GM23338 (cell line): ENCODE results near the gene BMX. TPM values are rescaled to one million over a fixed set of nuclear protein-coding genes. Genes with fewer than 3 reads are reported as not detected.

Experiments
- ATAC-seq: fragments of 200-7000 bp; cut with Tn5 transposase; 3 replicates; pipeline ENCODE4 v1.9.1; 2020
- DNase-seq: peaks from one replicate; pipeline ENCODE4 v3.0.0-alpha.2; 2015; ENCODE audit warnings: low spot score
- H2AFZ ChIP-seq: fragments of 200-600 bp; sonication (generic); 2 replicates; pipeline ENCODE4 v1.8.0; 2016; ENCODE audit warnings: antibody characterized with exemption, mild to moderate bottlenecking, moderate library complexity
- H3F3A ChIP-seq: fragments of 200-600 bp; sonication (generic); replicated peaks from 2 replicates; pipeline ENCODE4 v1.8.0; 2017; ENCODE audit warnings: antibody characterized with exemption, mixed run types, low read depth
- H3K27ac ChIP-seq: fragments of 200-600 bp; sonication (generic); 2 replicates; pipeline ENCODE4 v1.6.1; 2016; ENCODE audit warnings: low read depth
- H3K27me3 ChIP-seq: fragments of 200-600 bp; sonication (generic); 2 replicates; pipeline ENCODE4 v1.8.0; 2016; ENCODE audit warnings: mild to moderate bottlenecking, mixed run types, moderate library complexity; ENCODE audit not compliant: insufficient read depth
- H3K36me3 ChIP-seq: fragments of 200-600 bp; sonication (generic); 2 replicates; pipeline ENCODE4 v1.8.0; 2016; ENCODE audit warnings: mild to moderate bottlenecking; ENCODE audit not compliant: insufficient read depth
- H3K4me1 ChIP-seq: fragments of 200-600 bp; sonication (generic); 2 replicates; pipeline ENCODE4 v1.8.0; 2016; ENCODE audit warnings: mild to moderate bottlenecking, moderate library complexity; ENCODE audit not compliant: insufficient read depth
- H3K4me2 ChIP-seq: fragments of 200-600 bp; sonication (generic); 2 replicates; pipeline ENCODE4 v1.7.1; 2017; ENCODE audit warnings: mixed run types
- H3K4me3 ChIP-seq: fragments of 200-600 bp; sonication (generic); 2 replicates; pipeline ENCODE4 v1.6.1; 2016; ENCODE audit warnings: mixed run types
- H3K79me2 ChIP-seq: fragments of 200-600 bp; sonication (generic); replicated peaks from 2 replicates; pipeline ENCODE4 v1.8.0; 2017; ENCODE audit warnings: mild to moderate bottlenecking; ENCODE audit not compliant: insufficient read depth
- H3K9me2 ChIP-seq: fragments of 200-600 bp; sonication (generic); 2 replicates; pipeline ENCODE4 v1.8.0; 2017; ENCODE audit not compliant: insufficient read depth
- H4K20me1 ChIP-seq: fragments of 200-600 bp; sonication (generic); replicated peaks from 2 replicates; pipeline ENCODE4 v1.8.0; 2017; ENCODE audit warnings: mild to moderate bottlenecking; ENCODE audit not compliant: insufficient read depth
- H3K27ac Mint-ChIP-seq: 2 replicates; pipeline ENCODE4 v1.8.0; 2020; ENCODE audit warnings: inconsistent platforms, mild to moderate bottlenecking, moderate library complexity, mixed read lengths
- H3K27me3 Mint-ChIP-seq: 3 replicates; pipeline ENCODE4 v1.8.0; 2022; ENCODE audit warnings: low read depth, mild to moderate bottlenecking, moderate library complexity, mixed read lengths, inconsistent platforms; ENCODE audit not compliant: insufficient read depth, poor library complexity
- H3K36me3 Mint-ChIP-seq: 3 replicates; pipeline ENCODE4 v1.8.0; 2021; ENCODE audit warnings: low read depth, mild to moderate bottlenecking, inconsistent platforms, moderate library complexity, mixed read lengths
- H3K4me1 Mint-ChIP-seq: 3 replicates; pipeline ENCODE4 v1.8.0; 2020; ENCODE audit warnings: mild to moderate bottlenecking, inconsistent platforms, mixed read lengths
- H3K4me3 Mint-ChIP-seq: 3 replicates; pipeline ENCODE4 v1.8.0; 2021; ENCODE audit warnings: moderate library complexity, mild to moderate bottlenecking, inconsistent platforms, mixed read lengths
- H3K9me3 Mint-ChIP-seq: 3 replicates; pipeline ENCODE4 v1.8.0; 2020; ENCODE audit warnings: moderate library complexity, mild to moderate bottlenecking, inconsistent platforms, mixed read lengths
- CREB1 ChIP-seq: fragments of 250-450 bp; sonication (Bioruptor Pico); IDR thresholded peaks from 2 replicates; pipeline ENCODE4 v1.5.0; 2020; ENCODE audit warnings: low read depth, mild to moderate bottlenecking, moderate library complexity
- ETS1 ChIP-seq: IDR thresholded peaks from 2 replicates; pipeline ENCODE4 v1.6.1; 2016; ENCODE audit warnings: antibody characterized with exemption
- EZH2 ChIP-seq: fragments of 200-600 bp; sonication (generic); IDR thresholded peaks from one replicate; pipeline ENCODE4 v1.8.0; 2017; ENCODE audit warnings: antibody characterized with exemption, mild to moderate bottlenecking, low read depth; ENCODE audit not compliant: unreplicated experiment
- EZH2phosphoT487 ChIP-seq: fragments of 200-600 bp; sonication (generic); IDR thresholded peaks from one replicate; pipeline ENCODE4 v1.8.1; 2018; ENCODE audit warnings: antibody characterized with exemption; ENCODE audit not compliant: unreplicated experiment
- JUNB ChIP-seq: IDR thresholded peaks from one replicate; pipeline ENCODE4 v1.6.1; 2016; ENCODE audit warnings: antibody characterized with exemption; ENCODE audit not compliant: unreplicated experiment
- NANOG ChIP-seq: IDR thresholded peaks from 2 replicates; pipeline ENCODE4 v1.6.1; 2016; ENCODE audit warnings: antibody characterized with exemption, borderline replicate concordance
- POLR2AphosphoS5 ChIP-seq: IDR thresholded peaks from 2 replicates; pipeline ENCODE4 v1.6.1; 2016; ENCODE audit warnings: antibody characterized with exemption, low read depth
- REST ChIP-seq: IDR thresholded peaks from one replicate; pipeline ENCODE4 v1.6.1; 2018; ENCODE audit warnings: antibody characterized with exemption; ENCODE audit not compliant: unreplicated experiment
- STAT1 ChIP-seq: IDR thresholded peaks from one replicate; pipeline ENCODE4 v1.6.1; 2016; ENCODE audit warnings: antibody characterized with exemption; ENCODE audit not compliant: unreplicated experiment
- ZNF114 ChIP-seq: fragments of 250-450 bp; sonication (Bioruptor Pico); IDR thresholded peaks from 2 replicates; pipeline ENCODE4 v1.5.0; 2020; ENCODE audit warnings: mild to moderate bottlenecking, moderate library complexity
- ZNF331 ChIP-seq: fragments of 250-450 bp; sonication (Bioruptor Pico); IDR thresholded peaks from 2 replicates; pipeline ENCODE4 v1.5.0; 2020; ENCODE audit warnings: low read depth, mild to moderate bottlenecking, moderate library complexity
- ZNF462 ChIP-seq: fragments of 250-450 bp; sonication (Bioruptor Pico); IDR thresholded peaks from 2 replicates; pipeline ENCODE4 v1.5.0; 2020; ENCODE audit warnings: mild to moderate bottlenecking, moderate library complexity
- polyA plus RNA-seq: library from polyadenylated mRNA; unstranded; fragments of >200 nt; fragmentation: Nextera tagmentation; extraction: Ambion mirVana; gene quantifications from 2 replicates; pipeline ENCODE4 v1.2.1, GENCODE V29; 2016
- total RNA-seq: library from RNA; depleted of rRNA; stranded (reverse); fragments of >200 nt; shearing (Covaris generic); gene quantifications from 2 replicates; pipeline ENCODE4 v1.2.3, GENCODE V29; 2014
- TF ChIP-seq, protein P1 (sequence below), 2 experiments: fragments of 200-600 bp in 1 of 2; sonication (generic) in 1 of 2; conservative IDR thresholded peaks; 2 replicates each; pipeline versions ENCODE4 v1.5.1 to v1.6.1; 2016 to 2017; ENCODE audit warnings: antibody characterized with exemption in 2 of 2, low read depth in 2 of 2, mild to moderate bottlenecking in 2 of 2, moderate library complexity in 1 of 2

Gene BMX
- total and polyA plus RNA-seq, 2 experiments from 2014 or later = not detected

DNA sequence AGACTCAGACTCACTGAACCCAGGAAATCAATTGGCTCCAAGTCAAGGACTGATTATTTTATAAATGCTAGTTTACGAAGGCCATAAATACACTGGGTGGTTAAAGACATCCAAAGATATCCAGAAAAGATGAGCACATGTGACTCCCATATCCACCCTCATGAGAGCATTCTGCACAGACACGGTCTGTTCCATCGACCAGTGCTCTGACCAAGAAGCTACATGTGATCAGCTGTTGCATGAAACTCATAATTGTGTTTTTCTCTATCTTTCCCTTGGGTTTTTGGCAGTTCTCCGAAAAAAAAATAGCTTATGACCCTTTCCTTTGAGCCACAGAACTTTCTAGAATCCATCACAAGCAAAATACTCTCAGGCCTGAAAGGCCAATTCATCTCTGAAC, 4.8 kb upstream of the BMX start:
- Mint-ChIP-seq H3K36me3 (peaks cover 4% of the 10 kb centered on the region; the same call in 2 of the 3 replicates), H3K27me3 (no peaks in the 10 kb centered on the region), H3K9me3 (no peaks in the 10 kb centered on the region; the same call in 2 of the 3 replicates), H3K4me1 (peaks cover 16% of the 10 kb centered on the region), H3K27ac (no peak overlapping the region), H3K4me3 (no peak overlapping the region)
- Histone ChIP-seq H3F3A (no peaks in the 10 kb centered on the region), H4K20me1 (no peaks in the 10 kb centered on the region), H3K9me2 (no peaks in the 10 kb centered on the region), H3K27ac (no peak overlapping the region), H3K4me3 (no peak overlapping the region), H3K4me2 (no peak overlapping the region), H3K36me3 (no peaks in the 10 kb centered on the region), H2AFZ (no peak overlapping the region), H3K27me3 (no peaks in the 10 kb centered on the region), H3K4me1 (peaks cover 8% of the 10 kb centered on the region; the same call in 1 of the 2 replicates), H3K79me2 (no peaks in the 10 kb centered on the region; the same call in 1 of the 2 replicates)
- ATAC-seq (no peak), DNase-seq (no peak)
- TF ChIP-seq STAT1 (no peak), JUNB (no peak), EZH2phosphoT487 (no peak), NANOG (no peak), REST (no peak), ETS1 (no peak), POLR2AphosphoS5 (no peak), ZNF462 (no peak), EZH2 (no peak), ZNF114 (CRISPR knock-in tag) (no peak), ZNF331 (CRISPR knock-in tag) (no peak), CREB1 (no peak)
- TF ChIP-seq, protein P1, sequence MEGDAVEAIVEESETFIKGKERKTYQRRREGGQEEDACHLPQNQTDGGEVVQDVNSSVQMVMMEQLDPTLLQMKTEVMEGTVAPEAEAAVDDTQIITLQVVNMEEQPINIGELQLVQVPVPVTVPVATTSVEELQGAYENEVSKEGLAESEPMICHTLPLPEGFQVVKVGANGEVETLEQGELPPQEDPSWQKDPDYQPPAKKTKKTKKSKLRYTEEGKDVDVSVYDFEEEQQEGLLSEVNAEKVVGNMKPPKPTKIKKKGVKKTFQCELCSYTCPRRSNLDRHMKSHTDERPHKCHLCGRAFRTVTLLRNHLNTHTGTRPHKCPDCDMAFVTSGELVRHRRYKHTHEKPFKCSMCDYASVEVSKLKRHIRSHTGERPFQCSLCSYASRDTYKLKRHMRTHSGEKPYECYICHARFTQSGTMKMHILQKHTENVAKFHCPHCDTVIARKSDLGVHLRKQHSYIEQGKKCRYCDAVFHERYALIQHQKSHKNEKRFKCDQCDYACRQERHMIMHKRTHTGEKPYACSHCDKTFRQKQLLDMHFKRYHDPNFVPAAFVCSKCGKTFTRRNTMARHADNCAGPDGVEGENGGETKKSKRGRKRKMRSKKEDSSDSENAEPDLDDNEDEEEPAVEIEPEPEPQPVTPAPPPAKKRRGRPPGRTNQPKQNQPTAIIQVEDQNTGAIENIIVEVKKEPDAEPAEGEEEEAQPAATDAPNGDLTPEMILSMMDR (conservative IDR thresholded peaks at IDR 0.05; ENCODE audit: low read depth in 2 of 2) = no peak
